HT-29 (cell line): Measurements from ENCODE around the gene SCAMP1. TPM values are rescaled to one million over a fixed set of nuclear protein-coding genes. Genes with fewer than 3 reads are reported as not detected.
A peak's percentile ranks its signal among the peaks of the same experiment; 100 is the strongest.
"Not testable (repeated sequence)": the region's sequence is repeated elsewhere in the genome, so short reads cannot be mapped to it uniquely, and the experiment has no call there.

Source experiments
- DNase-seq: peaks from one replicate; pipeline ENCODE4 v3.0.0-alpha.2; 2015; ENCODE audit warnings: low spot score
- total RNA-seq: library from RNA; depleted of rRNA; stranded (reverse); fragments of >200 nt; shearing (Covaris generic); gene quantifications from 2 replicates; pipeline ENCODE4 v1.2.3, GENCODE V29; 2014; rRNA removed

Gene SCAMP1
- 10.9 and 12.7 TPM in 2 replicates for total RNA-seq

GRCh38 chr5:78359831-78360673 lies at the start of gene SCAMP1:
SCAMP1 (plus strand) TSS chr5:78360617; CDS start chr5:78360672, 55 bp downstream.
- DNase-seq, result peak; percentile 90

- no peak for DNase-seq
These were observed 42.9 kb upstream of the SCAMP1 start for GRCh38 chr5:78317515-78317914.

DNA sequence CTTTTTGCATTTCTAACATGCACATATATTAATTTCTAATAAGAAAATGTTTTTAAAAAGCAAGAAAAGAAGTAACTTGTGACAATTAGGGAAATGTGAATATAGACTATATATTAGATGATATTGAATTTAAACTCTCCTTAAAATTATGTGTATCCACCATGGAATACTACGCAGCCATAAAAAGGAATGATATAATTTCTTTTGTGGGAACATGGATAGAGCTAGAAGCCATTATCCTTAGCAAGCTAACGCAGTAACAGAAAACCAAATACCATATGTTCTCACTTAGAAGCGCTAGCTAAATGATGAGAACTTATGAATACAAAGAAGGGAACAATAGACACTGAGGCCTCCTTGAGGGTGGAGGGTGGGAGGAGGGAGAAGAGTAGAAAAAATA lies 42.1 kb upstream of the SCAMP1 start:
- DNase-seq, result no peak

- peak; percentile 25 for DNase-seq
These were observed 40.0 kb upstream of the SCAMP1 start for GRCh38 chr5:78320401-78320800.

DNA sequence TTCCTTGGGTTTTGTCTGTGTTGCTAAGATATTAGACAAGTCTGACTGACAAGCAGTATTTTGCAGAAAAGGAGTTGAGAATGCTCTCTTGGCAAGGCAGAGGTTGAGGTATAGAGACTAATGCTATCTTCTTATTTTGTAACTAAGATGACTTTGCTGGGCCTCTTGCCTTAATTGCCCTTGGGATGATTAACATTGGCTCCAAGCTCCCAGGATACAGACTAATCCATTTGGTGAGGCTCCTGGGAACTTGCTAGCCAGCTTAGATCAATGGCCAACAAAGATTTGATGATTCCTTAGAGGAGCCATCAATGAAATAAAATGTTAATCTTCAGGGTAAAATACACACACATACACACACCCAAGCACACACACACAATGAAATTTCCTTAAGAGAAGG lies 37.2 kb upstream of the SCAMP1 start:
- no peak for DNase-seq

GRCh38 chr5:78326930-78327329 lies 33.5 kb upstream of the SCAMP1 start:
- no peak for DNase-seq

GRCh38 chr5:78327761-78328510 lies 32.5 kb upstream of the SCAMP1 start:
- no peak for DNase-seq

- DNase-seq, result no peak
These were observed 31.7 kb upstream of the SCAMP1 start for GRCh38 chr5:78328585-78329173.

DNA sequence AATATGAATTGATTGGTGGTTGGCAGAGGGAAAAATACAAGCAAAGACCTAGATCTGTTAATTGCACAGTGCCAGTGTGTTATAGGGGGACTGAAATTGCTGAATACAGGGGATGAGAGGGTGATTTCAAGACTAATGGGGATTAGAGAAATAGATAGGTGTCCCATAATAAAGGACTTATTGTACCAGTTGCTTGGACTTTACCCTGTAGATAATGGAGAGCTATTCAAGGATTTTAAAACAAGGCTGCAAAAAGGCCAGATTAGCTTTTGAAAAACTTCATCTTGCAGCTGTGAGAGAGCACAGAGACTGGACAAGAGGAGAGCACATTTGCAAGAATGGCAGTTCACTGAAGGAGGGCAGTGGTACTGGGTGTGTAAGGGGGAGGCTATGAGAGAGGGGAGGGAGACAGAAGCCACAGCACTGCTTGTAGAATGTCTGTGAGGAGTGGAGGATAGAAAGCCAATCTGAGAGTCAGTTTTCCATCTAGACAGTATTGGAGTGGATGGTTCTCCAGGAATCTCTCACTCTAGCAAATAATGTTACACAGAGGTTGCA lies 28.8 kb upstream of the SCAMP1 start:
- DNase-seq, result no peak

DNA sequence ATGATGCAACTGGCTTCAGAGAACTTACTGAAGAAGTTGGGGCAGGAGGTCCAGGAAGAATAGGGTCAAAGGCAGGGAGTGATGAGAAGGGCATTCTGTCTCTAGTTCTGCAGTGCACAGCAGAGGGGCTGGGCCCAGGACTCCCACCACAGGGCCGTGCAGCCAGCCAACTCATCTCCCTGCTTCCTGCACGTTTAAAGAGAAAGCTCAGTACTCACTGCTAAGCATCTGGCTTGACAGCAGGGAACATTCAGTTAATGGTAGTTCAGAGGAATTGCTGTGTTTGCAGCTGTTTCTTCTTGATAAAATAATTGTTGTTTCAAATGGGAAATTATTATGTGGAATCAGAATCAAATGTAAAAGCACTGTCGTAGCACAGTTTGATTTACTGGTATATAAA lies 25.6 kb upstream of the SCAMP1 start:
- no peak for DNase-seq

DNA sequence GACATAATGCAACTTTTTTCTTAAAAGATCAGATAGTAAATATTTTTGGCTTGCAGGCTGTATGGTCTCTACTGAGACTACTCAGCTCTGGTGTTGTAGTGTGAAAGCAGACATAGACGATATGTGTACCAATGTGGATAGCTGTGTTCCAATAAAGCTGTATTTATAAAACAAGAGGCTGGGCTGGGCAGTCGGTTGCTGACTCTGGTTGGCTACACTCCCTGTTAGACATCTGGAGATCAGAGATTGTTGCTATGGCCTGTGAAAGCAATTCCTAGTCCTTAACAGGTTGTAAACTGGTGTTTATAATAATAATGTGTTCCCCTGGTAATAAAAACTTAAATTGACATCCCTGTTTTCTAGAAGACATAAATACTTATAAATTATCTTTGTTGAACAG lies 24.4 kb upstream of the SCAMP1 start:
- no peak for DNase-seq

DNA sequence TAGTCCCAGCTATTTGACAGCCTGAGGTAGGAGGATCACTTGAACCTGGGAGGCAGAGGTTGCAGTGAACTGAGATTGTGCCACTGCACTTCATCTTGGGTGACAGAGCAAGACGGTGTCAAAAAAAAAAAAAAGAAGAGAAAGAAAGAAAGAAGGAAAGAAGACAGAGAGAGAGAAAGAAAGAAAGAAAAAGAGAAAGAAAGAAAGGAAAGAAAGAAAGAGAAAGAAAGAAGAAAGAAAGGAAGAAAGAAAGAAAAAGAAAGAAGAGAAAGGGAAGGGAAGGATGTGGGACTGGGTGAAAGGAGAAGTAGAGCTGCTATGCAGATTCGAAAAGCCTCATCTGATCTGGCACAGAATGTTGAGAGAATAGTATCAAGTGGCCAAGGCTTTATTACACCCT lies 23.7 kb upstream of the SCAMP1 start:
- no peak for DNase-seq

- no peak for DNase-seq
These were observed 20.6 kb upstream of the SCAMP1 start for GRCh38 chr5:78339617-78340436.

GRCh38 chr5:78341440-78341839 lies 19.0 kb upstream of the SCAMP1 start:
- DNase-seq, result no peak

- DNase-seq, result no peak
These were observed 14.9 kb upstream of the SCAMP1 start for GRCh38 chr5:78345485-78345884.

DNA sequence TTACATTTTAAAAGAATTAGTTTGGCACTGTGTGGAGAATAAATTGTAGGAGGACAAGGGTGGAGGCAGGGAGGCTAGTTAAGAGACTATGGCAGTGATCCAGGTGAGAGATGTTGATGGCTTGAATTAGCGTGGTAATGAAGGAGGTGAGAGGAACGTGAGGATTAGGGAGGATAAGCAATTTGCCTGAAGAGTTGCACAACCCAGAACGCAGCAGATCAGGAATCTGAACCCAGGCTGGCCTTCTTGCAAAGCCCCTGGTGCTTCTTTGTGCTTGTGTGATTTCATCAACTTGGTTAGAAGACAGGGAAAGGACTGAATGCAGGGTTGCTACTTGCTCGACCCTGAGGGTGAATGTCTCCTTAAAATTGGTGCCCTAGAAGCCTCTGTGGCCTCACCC lies 6.9 kb upstream of the SCAMP1 start:
- DNase-seq, result no peak

- no peak for DNase-seq
These were observed 6.2 kb upstream of the SCAMP1 start for GRCh38 chr5:78354066-78354670.

DNA sequence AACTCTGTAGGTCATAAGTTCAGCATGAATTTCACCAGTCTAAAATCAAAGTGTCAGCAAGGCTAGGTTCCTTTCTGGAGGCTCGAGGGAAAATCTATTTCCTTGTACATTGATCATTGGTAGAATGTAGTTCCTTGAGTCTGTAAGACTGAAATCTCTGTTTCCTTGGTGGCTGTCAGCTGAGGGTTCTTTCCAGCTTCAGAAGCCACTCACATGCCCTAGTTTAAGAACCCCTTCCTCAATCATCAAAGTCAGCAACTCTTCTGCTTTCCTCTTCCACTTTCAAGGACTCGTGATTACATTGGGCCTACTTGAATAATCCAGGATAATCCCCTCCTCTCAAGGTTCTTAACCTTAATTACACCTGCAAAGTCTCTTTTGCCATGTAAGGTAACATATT lies 4.9 kb upstream of the SCAMP1 start:
- no peak for DNase-seq

DNA sequence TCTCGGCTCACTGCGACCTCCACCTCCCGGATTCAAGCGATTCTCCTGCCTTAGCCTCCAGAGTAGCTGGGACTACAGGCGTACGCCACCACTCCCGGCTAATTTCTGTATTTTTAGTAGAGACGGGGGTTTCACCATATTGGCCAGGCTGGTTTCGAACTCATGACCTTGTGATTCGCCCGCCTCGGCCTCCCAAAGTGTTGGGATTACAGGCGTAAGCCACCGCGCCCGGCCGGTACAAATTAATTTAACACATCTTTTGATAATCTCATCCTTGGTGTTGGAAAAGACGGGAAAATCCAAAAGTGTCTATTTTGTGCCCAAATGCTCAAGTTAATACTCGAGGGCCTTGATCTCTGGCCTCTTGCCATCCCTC lies 974 bp upstream of the SCAMP1 start:
- DNase-seq, result not testable (repeated sequence)

- no peak for DNase-seq
These were observed 182 bp downstream of the SCAMP1 start for GRCh38 chr5:78360674-78360923.

- peak; percentile 84 for DNase-seq
These were observed 660 bp downstream of the SCAMP1 start for GRCh38 chr5:78360924-78361630.
